Measurements from ENCODE around the gene ABHD6.

The ABHD6 gene

GRCh38 chr3:58243976-58244585 lies 6.5 kb downstream of the ABHD6 start:
- H3K36me3 ChIP-seq (replicated peaks; ENCODE audit: low read depth, low read length): peaks cover 2% of the 10 kb centered on the region
- H4K20me1 ChIP-seq (ENCODE audit: insufficient read depth, low read length): peaks cover 8% of the 10 kb centered on the region; the same call in 1 of the 2 replicates
- no peak overlapping the region for H2AFZ ChIP-seq (ENCODE audit: low read depth, low read length)
- no peak overlapping the region for H3K4me3 ChIP-seq (ENCODE audit: low read length)
- H3K4me2 ChIP-seq (ENCODE audit: low read length): no peak overlapping the region
- H3K9ac ChIP-seq (ENCODE audit: low read length): no peak overlapping the region
- TF ChIP-seq EZH2phosphoT487 (IDR thresholded peaks at IDR 0.05; ENCODE audit: low read depth) (no peak), CTCF (IDR thresholded peaks at IDR 0.05; ENCODE audit: low read depth, low read length) (no peak)
- peaks cover 33% of the 10 kb centered on the region for H3K79me2 ChIP-seq (ENCODE audit: low read length)
- H3K27me3 ChIP-seq (ENCODE audit: low read depth, low read length): no peaks in the 10 kb centered on the region
- H3K27ac ChIP-seq (ENCODE audit: low read length): no peak overlapping the region
- no peaks in the 10 kb centered on the region for H3K4me1 ChIP-seq (ENCODE audit: low read length)
- H3K9me3 ChIP-seq (ENCODE audit: insufficient read depth, low read length): no peaks in the 10 kb centered on the region

- no peak overlapping the region for H3K4me2 ChIP-seq (ENCODE audit: low read length)
- H2AFZ ChIP-seq (ENCODE audit: low read depth, low read length): no peak overlapping the region
- H3K4me3 ChIP-seq (ENCODE audit: low read length): no peak overlapping the region
- peaks cover 8% of the 10 kb centered on the region; the same call in 1 of the 2 replicates for H4K20me1 ChIP-seq (ENCODE audit: insufficient read depth, low read length)
- no peak overlapping the region for H3K9ac ChIP-seq (ENCODE audit: low read length)
- H3K4me1 ChIP-seq (ENCODE audit: low read length): no peaks in the 10 kb centered on the region
- TF ChIP-seq EZH2phosphoT487 (IDR thresholded peaks at IDR 0.05; ENCODE audit: low read depth) (no peak), CTCF (IDR thresholded peaks at IDR 0.05; ENCODE audit: low read depth, low read length) (no peak)
- no peaks in the 10 kb centered on the region for H3K9me3 ChIP-seq (ENCODE audit: insufficient read depth, low read length)
- no peak overlapping the region for H3K27ac ChIP-seq (ENCODE audit: low read length)
- peaks cover 2% of the 10 kb centered on the region for H3K36me3 ChIP-seq (replicated peaks; ENCODE audit: low read depth, low read length)
- no peaks in the 10 kb centered on the region for H3K27me3 ChIP-seq (ENCODE audit: low read depth, low read length)
- peaks cover 21% of the 10 kb centered on the region for H3K79me2 ChIP-seq (ENCODE audit: low read length)
These were observed 8.8 kb downstream of the ABHD6 start for GRCh38 chr3:58246148-58247047.

- Histone ChIP-seq H3K9me3 (ENCODE audit: insufficient read depth, low read length) (no peaks in the 10 kb centered on the region), H3K9ac (ENCODE audit: low read length) (no peak overlapping the region), H3K27me3 (ENCODE audit: low read depth, low read length) (no peaks in the 10 kb centered on the region), H3K4me1 (ENCODE audit: low read length) (no peaks in the 10 kb centered on the region), H3K4me3 (ENCODE audit: low read length) (no peak overlapping the region), H3K27ac (ENCODE audit: low read length) (no peak overlapping the region), H3K4me2 (ENCODE audit: low read length) (no peak overlapping the region), H3K79me2 (ENCODE audit: low read length) (peaks cover 5% of the 10 kb centered on the region; the same call in 1 of the 2 replicates), H4K20me1 (ENCODE audit: insufficient read depth, low read length) (no peaks in the 10 kb centered on the region), H3K36me3 (replicated peaks; ENCODE audit: low read depth, low read length) (peaks cover 8% of the 10 kb centered on the region), H2AFZ (ENCODE audit: low read depth, low read length) (no peak overlapping the region)
- no peak for TF ChIP-seq EZH2phosphoT487 (IDR thresholded peaks at IDR 0.05; ENCODE audit: low read depth)
- no peak for TF ChIP-seq CTCF (IDR thresholded peaks at IDR 0.05; ENCODE audit: low read depth, low read length)
These were observed 11.9 kb downstream of the ABHD6 start for GRCh38 chr3:58249358-58250092.
